K562 (cell line): ENCODE results near the gene ARHGAP33. TPM values are rescaled to one million over a fixed set of nuclear protein-coding genes. Genes with fewer than 3 reads are reported as not detected.

Experiments
- ATAC-seq: fragments of 200-7000 bp; cut with Tn5 transposase; 3 replicates; pipeline ENCODE4 v1.9.1; 2020; ENCODE audit warnings: moderate library complexity
- BruUV-seq: library from RNA; stranded (reverse); fragments of 400-500 nt; replicated peaks from 2 replicates; lab custom pipeline; 2021; lab: Mats Ljungman, UMichigan
- CTCF ChIA-PET: fragments of 300-600 bp; formaldehyde crosslinking; extraction: SDS; loops from one replicate; lab custom pipeline; 2021; ENCODE audit warnings: low intra/inter-chr PET ratio; lab: Yijun Ruan, JAX
- POLR2A ChIA-PET: fragments of 300-600, 350-650 bp; sonication (Branson Sonifier 250); formaldehyde crosslinking; extraction: SDS; loops from one replicate; lab custom pipeline; 2021; ENCODE audit warnings: antibody characterized with exemption, inconsistent platforms; lab: Yijun Ruan, JAX
- DNase-seq, 4 experiments: peaks; one replicate each; pipeline versions ENCODE4 v3.0.0 to v3.0.0-alpha.2; 2011 to 2018; ENCODE audit warnings: low spot score in 3 of 4, mixed read lengths in 3 of 4; ENCODE audit errors: extremely low read depth in 1 of 4
- FAIRE-seq: peaks from 2 replicates; lab custom pipeline; 2011; peaks lifted over from hg19 to GRCh38; lab: Jason Lieb, UNC
- H2AFZ ChIP-seq: 2 replicates; pipeline ENCODE4 v1.6.0; 2011; ENCODE audit warnings: low read depth, low read length, control low read depth, inconsistent platforms
- H3K27ac ChIP-seq: fragments of 200-600 bp; 3 replicates; pipeline ENCODE4 v1.8.0; 2011; ENCODE audit warnings: low read depth, mild to moderate bottlenecking, control low read depth, inconsistent platforms, low read length, moderate library complexity, mixed read lengths; ENCODE audit errors: extremely low read depth
- H3K27me3 ChIP-seq, 2 experiments: fragments of 300-600 bp in 1 of 2; 2 replicates in 1 of 2; 3 replicates in 1 of 2; pipeline versions ENCODE4 v1.6.0 to v1.8.0; 2011; ENCODE audit warnings: inconsistent platforms in 2 of 2, low read length in 2 of 2, mild to moderate bottlenecking in 1 of 2, mixed read lengths in 1 of 2, moderate library complexity in 1 of 2; ENCODE audit not compliant: control insufficient read depth in 2 of 2, insufficient read depth in 2 of 2
- H3K36me3 ChIP-seq: fragments of 300-600 bp; 3 replicates; pipeline ENCODE4 v1.8.0; 2011; ENCODE audit warnings: mild to moderate bottlenecking, low read length, inconsistent platforms; ENCODE audit not compliant: control insufficient read depth, insufficient read depth
- H3K4me1 ChIP-seq, 2 experiments: fragments of 200-600 bp in 1 of 2; replicated peaks in 1 of 2; 2 replicates in 1 of 2; 3 replicates in 1 of 2; pipeline versions ENCODE4 v1.5.1 to v1.8.0; 2011; ENCODE audit warnings: inconsistent platforms in 2 of 2, low read length in 2 of 2, mild to moderate bottlenecking in 1 of 2, mixed read lengths in 1 of 2, moderate library complexity in 1 of 2; ENCODE audit not compliant: control insufficient read depth in 2 of 2, insufficient read depth in 2 of 2
- H3K4me2 ChIP-seq: 2 replicates; pipeline ENCODE4 v1.6.1; 2011; ENCODE audit warnings: low read length, control low read depth, inconsistent platforms, mixed read lengths; ENCODE audit not compliant: insufficient read depth
- H3K4me3 ChIP-seq: fragments of 200-600 bp; sonication (generic), shearing (Covaris generic); 2 replicates; pipeline ENCODE4 v1.5.1; 2016; ENCODE audit warnings: control low read depth, inconsistent platforms
- H3K79me2 ChIP-seq: fragments of 200-600 bp; 3 replicates; pipeline ENCODE4 v1.8.0; 2011; ENCODE audit warnings: low read length, inconsistent platforms; ENCODE audit not compliant: control insufficient read depth, insufficient read depth
- H3K9ac ChIP-seq, 2 experiments: 2 replicates each; pipeline versions ENCODE4 v1.6.0 to v1.6.1; 2011; ENCODE audit warnings: low read depth in 2 of 2, low read length in 2 of 2, control low read depth in 1 of 2, inconsistent platforms in 1 of 2, mild to moderate bottlenecking in 1 of 2, mixed read lengths in 1 of 2; ENCODE audit not compliant: insufficient read depth in 1 of 2
- H3K9me1 ChIP-seq: one replicate; pipeline ENCODE4 v1.6.0; 2011; ENCODE audit warnings: inconsistent platforms, mild to moderate bottlenecking, low read length, moderate library complexity; ENCODE audit not compliant: control insufficient read depth, insufficient read depth
- H3K9me3 ChIP-seq: replicated peaks from 2 replicates; pipeline ENCODE4 v1.5.1; 2011; ENCODE audit warnings: low read depth, low read length, inconsistent platforms; ENCODE audit not compliant: control insufficient read depth, insufficient read depth
- H4K20me1 ChIP-seq: replicated peaks from 2 replicates; pipeline ENCODE4 v1.6.1; 2011; ENCODE audit warnings: low read length, inconsistent platforms, mixed read lengths; ENCODE audit not compliant: control insufficient read depth, insufficient read depth
- BRF1 ChIP-seq: IDR thresholded peaks from 3 replicates; pipeline ENCODE4 v1.6.1; 2011; ENCODE audit warnings: borderline replicate concordance, mild to moderate bottlenecking; ENCODE audit not compliant: insufficient read length; ENCODE audit errors: extremely low read depth
- CSDE1 ChIP-seq, 2 experiments: fragments of 450-650 bp; IDR thresholded peaks; 2 replicates each; pipeline ENCODE4 v1.6.1; 2016; ENCODE audit warnings: mild to moderate bottlenecking in 1 of 2
- HCFC1 ChIP-seq: IDR thresholded peaks from 2 replicates; pipeline ENCODE4 v1.6.1; 2012; ENCODE audit warnings: low read depth, low read length, improper control_type of control experiment
- LEF1 ChIP-seq: fragments of 450-650 bp; IDR thresholded peaks from 2 replicates; pipeline ENCODE4 v1.6.1; 2016; ENCODE audit warnings: mild to moderate bottlenecking
- NFIX ChIP-seq: fragments of 250-450 bp; sonication (Bioruptor Pico); IDR thresholded peaks from 2 replicates; pipeline ENCODE4 v1.4.0; 2020; ENCODE audit warnings: low read depth, mild to moderate bottlenecking, moderate library complexity
- RBM25 ChIP-seq: fragments of 200-400 bp; formaldehyde crosslinking; IDR thresholded peaks from 2 replicates; pipeline ENCODE4 v1.6.1; 2018; ENCODE audit warnings: low read length, low read depth, moderate library complexity; ENCODE audit not compliant: severe bottlenecking
- ZBTB34 ChIP-seq: fragments of 250-450 bp; sonication (Bioruptor Pico); IDR thresholded peaks from 2 replicates; pipeline ENCODE4 v1.8.0; 2021; ENCODE audit warnings: mild to moderate bottlenecking, moderate library complexity
- ZBTB8A ChIP-seq: fragments of 450-650 bp; IDR thresholded peaks from 2 replicates; pipeline ENCODE4 v1.6.1; 2018; ENCODE audit warnings: mild to moderate bottlenecking, moderate library complexity; ENCODE audit not compliant: partially characterized antibody
- ZNF316 ChIP-seq: fragments of 450-650 bp; IDR thresholded peaks from 2 replicates; pipeline ENCODE4 v1.6.1; 2016
- ZNF445 ChIP-seq: fragments of 250-450 bp; sonication (Bioruptor Pico); IDR thresholded peaks from 2 replicates; pipeline ENCODE4 v1.4.0; 2020; ENCODE audit warnings: low read depth, mild to moderate bottlenecking, moderate library complexity
- WGBS: fragments of 100-300 bp; shearing (Covaris generic); methylation state at CpG from one replicate; pipeline ENCODE4 v1.1.6; 2016; ENCODE audit warnings: low coverage, mixed read lengths; ENCODE audit not compliant: insufficient coverage; ENCODE audit errors: missing lambda C conversion rate; 5-methylcytosine and 5-hydroxymethylcytosine counted together
- in situ Hi-C: fragments of 300-500 bp; cut with MboI; formaldehyde crosslinking; loops from 4 replicates; pipeline ENCODE4 v1.15.0; 2018; ENCODE audit warnings: inconsistent platforms, mixed read lengths
- intact Hi-C: fragments of 100-400 bp; cut with micrococcal nuclease; formaldehyde crosslinking; loops from 2 replicates; pipeline ENCODE4 v1.14.2; 2022
- polyA plus RNA-seq, 8 experiments: library from polyadenylated mRNA; depleted of rRNA in 4 of 8; stranded (reverse) in 5 of 8; unstranded in 3 of 8; fragments of >200 nt; fragmentation: Nextera tagmentation in 2 of 8; fragmentation: Illumina TruSeq in 1 of 8; extraction: Ambion mirVana in 2 of 8; extraction: Trizol in 1 of 8; gene quantifications; 2 replicates each; pipeline versions ENCODE4 v1.2.1 to v1.2.3, GENCODE V29; 2011 to 2014; ENCODE audit warnings: inconsistent platforms in 1 of 8, missing spikeins in 1 of 8
- total RNA-seq, 7 experiments: library from RNA; depleted of rRNA in 6 of 7; stranded (reverse); fragments of >200 nt in 6 of 7; fragmentation: Illumina TruSeq in 2 of 7; extraction: Trizol in 2 of 7; gene quantifications; 2 replicates each; pipeline versions ENCODE4 v1.2.1 to v1.2.3, GENCODE V29; 2011 to 2021; ENCODE audit warnings: low replicate concordance in 1 of 7
- TF ChIP-seq, protein P1 (sequence below): sonication (generic); formaldehyde crosslinking; IDR thresholded peaks from 2 replicates; pipeline ENCODE4 v1.8.1; 2023; ENCODE audit warnings: mild to moderate bottlenecking, missing genetic modification reagents
- TF ChIP-seq, protein P2 (sequence below): fragments of 450-650 bp; IDR thresholded peaks from 2 replicates; pipeline ENCODE4 v1.6.1; 2016; ENCODE audit warnings: low read depth

ARHGAP33 gene
- total and polyA plus RNA-seq, 9 of the 15 experiments (the other 6 are each of a cell fraction or from before 2014, with no cell fraction given), result 0.06 to 26.6 (median 1.6) TPM; not detected in 1

- Histone ChIP-seq H2AFZ (no peak overlapping the region), H3K36me3 (no peaks in the 10 kb centered on the region), H3K9me3 (no peaks in the 10 kb centered on the region), H3K9ac (no peak overlapping the region), H3K27ac (no peak overlapping the region), H3K9me1 (no peaks in the 10 kb centered on the region), H3K79me2 (no peaks in the 10 kb centered on the region), H3K4me1 (peaks cover 0 to 5% of the 10 kb centered on the region in 2 experiments; a peak in 2 of 5 replicates), H4K20me1 (peaks cover 4% of the 10 kb centered on the region; the same call in 1 of the 2 replicates), H3K27me3 (peaks cover 5 to 6% of the 10 kb centered on the region in 2 experiments; a peak in 3 of 5 replicates), H3K4me3 (no peak overlapping the region), H3K4me2 (no peak overlapping the region)
- ChIA-PET POLR2A (no interaction called here), CTCF (no interaction called here)
- in situ Hi-C loops (no loop called here), intact Hi-C loops (loop anchor here (10.0 kb wide), 1 partner anchor 111 kb away; the partner anchor contains the start of gene LRFN3)
- WGBS, result 7% methylated on average over 5 of the region's 5 CpGs
- no peak for DNase-seq
- no TSS peak for BruUV-seq
- no peak for ATAC-seq
- FAIRE-seq, result no peak
- no peak for TF ChIP-seq RBM25
- TF ChIP-seq ZBTB8A, result no peak
- no peak for TF ChIP-seq ZBTB34 (CRISPR knock-in tag)
- TF ChIP-seq, protein P1, sequence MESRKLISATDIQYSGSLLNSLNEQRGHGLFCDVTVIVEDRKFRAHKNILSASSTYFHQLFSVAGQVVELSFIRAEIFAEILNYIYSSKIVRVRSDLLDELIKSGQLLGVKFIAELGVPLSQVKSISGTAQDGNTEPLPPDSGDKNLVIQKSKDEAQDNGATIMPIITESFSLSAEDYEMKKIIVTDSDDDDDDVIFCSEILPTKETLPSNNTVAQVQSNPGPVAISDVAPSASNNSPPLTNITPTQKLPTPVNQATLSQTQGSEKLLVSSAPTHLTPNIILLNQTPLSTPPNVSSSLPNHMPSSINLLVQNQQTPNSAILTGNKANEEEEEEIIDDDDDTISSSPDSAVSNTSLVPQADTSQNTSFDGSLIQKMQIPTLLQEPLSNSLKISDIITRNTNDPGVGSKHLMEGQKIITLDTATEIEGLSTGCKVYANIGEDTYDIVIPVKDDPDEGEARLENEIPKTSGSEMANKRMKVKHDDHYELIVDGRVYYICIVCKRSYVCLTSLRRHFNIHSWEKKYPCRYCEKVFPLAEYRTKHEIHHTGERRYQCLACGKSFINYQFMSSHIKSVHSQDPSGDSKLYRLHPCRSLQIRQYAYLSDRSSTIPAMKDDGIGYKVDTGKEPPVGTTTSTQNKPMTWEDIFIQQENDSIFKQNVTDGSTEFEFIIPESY (CRISPR knock-in tag), result no peak
- TF ChIP-seq, protein P2, sequence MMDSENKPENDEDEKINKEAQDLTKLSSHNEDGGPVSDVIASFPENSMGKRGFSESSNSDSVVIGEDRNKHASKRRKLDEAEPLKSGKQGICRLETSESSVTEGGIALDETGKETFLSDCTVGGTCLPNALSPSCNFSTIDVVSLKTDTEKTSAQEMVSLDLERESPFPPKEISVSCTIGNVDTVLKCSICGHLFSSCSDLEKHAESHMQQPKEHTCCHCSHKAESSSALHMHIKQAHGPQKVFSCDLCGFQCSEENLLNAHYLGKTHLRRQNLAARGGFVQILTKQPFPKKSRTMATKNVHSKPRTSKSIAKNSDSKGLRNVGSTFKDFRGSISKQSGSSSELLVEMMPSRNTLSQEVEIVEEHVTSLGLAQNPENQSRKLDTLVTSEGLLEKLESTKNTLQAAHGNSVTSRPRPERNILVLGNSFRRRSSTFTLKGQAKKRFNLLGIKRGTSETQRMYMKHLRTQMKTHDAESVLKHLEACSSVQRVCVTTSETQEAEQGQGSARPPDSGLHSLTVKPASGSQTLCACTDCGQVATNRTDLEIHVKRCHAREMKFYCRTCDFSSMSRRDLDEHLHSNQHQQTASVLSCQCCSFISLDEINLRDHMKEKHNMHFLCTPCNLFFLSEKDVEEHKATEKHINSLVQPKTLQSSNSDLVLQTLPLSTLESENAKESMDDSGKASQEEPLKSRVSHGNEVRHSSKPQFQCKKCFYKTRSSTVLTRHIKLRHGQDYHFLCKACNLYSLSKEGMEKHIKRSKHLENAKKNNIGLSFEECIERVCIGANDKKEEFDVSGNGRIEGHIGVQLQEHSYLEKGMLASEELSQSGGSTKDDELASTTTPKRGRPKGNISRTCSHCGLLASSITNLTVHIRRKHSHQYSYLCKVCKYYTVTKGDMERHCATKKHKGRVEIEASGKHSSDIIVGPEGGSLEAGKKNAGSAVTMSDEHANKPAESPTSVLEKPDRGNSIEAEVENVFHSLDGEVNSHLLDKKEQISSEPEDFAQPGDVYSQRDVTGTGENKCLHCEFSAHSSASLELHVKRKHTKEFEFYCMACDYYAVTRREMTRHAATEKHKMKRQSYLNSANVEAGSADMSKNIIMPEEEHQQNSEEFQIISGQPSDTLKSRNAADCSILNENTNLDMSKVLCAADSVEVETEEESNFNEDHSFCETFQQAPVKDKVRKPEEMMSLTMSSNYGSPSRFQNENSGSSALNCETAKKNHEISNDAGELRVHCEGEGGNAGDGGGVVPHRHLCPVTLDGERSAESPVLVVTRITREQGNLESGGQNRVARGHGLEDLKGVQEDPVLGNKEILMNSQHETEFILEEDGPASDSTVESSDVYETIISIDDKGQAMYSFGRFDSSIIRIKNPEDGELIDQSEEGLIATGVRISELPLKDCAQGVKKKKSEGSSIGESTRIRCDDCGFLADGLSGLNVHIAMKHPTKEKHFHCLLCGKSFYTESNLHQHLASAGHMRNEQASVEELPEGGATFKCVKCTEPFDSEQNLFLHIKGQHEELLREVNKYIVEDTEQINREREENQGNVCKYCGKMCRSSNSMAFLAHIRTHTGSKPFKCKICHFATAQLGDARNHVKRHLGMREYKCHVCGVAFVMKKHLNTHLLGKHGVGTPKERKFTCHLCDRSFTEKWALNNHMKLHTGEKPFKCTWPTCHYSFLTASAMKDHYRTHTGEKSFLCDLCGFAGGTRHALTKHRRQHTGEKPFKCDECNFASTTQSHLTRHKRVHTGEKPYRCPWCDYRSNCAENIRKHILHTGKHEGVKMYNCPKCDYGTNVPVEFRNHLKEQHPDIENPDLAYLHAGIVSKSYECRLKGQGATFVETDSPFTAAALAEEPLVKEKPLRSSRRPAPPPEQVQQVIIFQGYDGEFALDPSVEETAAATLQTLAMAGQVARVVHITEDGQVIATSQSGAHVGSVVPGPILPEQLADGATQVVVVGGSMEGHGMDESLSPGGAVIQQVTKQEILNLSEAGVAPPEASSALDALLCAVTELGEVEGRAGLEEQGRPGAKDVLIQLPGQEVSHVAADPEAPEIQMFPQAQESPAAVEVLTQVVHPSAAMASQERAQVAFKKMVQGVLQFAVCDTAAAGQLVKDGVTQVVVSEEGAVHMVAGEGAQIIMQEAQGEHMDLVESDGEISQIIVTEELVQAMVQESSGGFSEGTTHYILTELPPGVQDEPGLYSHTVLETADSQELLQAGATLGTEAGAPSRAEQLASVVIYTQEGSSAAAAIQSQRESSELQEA, result no peak
- TF ChIP-seq ZNF445, result no peak
- no peak for TF ChIP-seq CSDE1 (IDR thresholded peaks at IDR 0.05)
- no peak for TF ChIP-seq ZNF316
- no peak for TF ChIP-seq HCFC1
- TF ChIP-seq LEF1, result no peak
- no peak for TF ChIP-seq BRF1
- no peak for TF ChIP-seq NFIX (CRISPR knock-in tag)
Observed at GRCh38 chr19:35824150-35824549, 48.8 kb downstream of the ARHGAP33 start.
